HUES64 (cell line): ENCODE measurements around the gene CEP76.
"Not testable (repeated sequence)": the region's sequence is repeated elsewhere in the genome, so short reads cannot be mapped to it uniquely, and the experiment has no call there.

Source experiments
- H3K27ac ChIP-seq: 2 replicates; pipeline ENCODE4 v1.7.0; 2013; ENCODE audit warnings: low read depth, low read length, inconsistent platforms
- H3K27me3 ChIP-seq: 2 replicates; pipeline ENCODE4 v1.6.1; 2013; ENCODE audit warnings: mild to moderate bottlenecking, low read length; ENCODE audit not compliant: insufficient read depth
- H3K36me3 ChIP-seq: 2 replicates; pipeline ENCODE4 v1.6.1; 2013; ENCODE audit warnings: mild to moderate bottlenecking, low read length; ENCODE audit not compliant: insufficient read depth
- H3K4me1 ChIP-seq: 2 replicates; pipeline ENCODE4 v1.6.1; 2013; ENCODE audit warnings: mild to moderate bottlenecking, low read length, moderate library complexity; ENCODE audit not compliant: insufficient read depth
- H3K4me3 ChIP-seq: 2 replicates; pipeline ENCODE4 v1.5.1; 2013; ENCODE audit warnings: mild to moderate bottlenecking, low read length, moderate library complexity
- H3K9ac ChIP-seq: 2 replicates; pipeline ENCODE4 v1.6.1; 2013; ENCODE audit warnings: mild to moderate bottlenecking, low read depth, low read length
- H3K9me3 ChIP-seq: 2 replicates; pipeline ENCODE4 v1.6.1; 2013; ENCODE audit warnings: low read depth, low read length; ENCODE audit not compliant: insufficient read depth
- WGBS: fragments of 150-250, 120-280 bp; methylation state at CpG from one replicate; pipeline ENCODE4 v1.1.7; 2013; ENCODE audit warnings: missing lambda C conversion rate; 5-methylcytosine and 5-hydroxymethylcytosine counted together

CEP76 gene

GRCh38 chr18:12657684-12658425, 44.7 kb downstream of the CEP76 start, which contains the start of gene SPIRE1:
SPIRE1 (minus strand) TSS chr18:12658107; CDS start chr18:12657866, 241 bp downstream.
- H3K36me3 ChIP-seq, result no peaks in the 10 kb centered on the region
- peaks cover 9% of the 10 kb centered on the region for H3K4me1 ChIP-seq
- H3K4me3 ChIP-seq, result peak within 1 kb of the TSS; percentile 66
- H3K9me3 ChIP-seq, result no peaks in the 10 kb centered on the region
- peak within 1 kb of the TSS; percentile 19 for H3K9ac ChIP-seq
- H3K27me3 ChIP-seq, result peaks cover 32% of the 10 kb centered on the region
- H3K27ac ChIP-seq, result no peak within 1 kb of the TSS
- WGBS, result under 1% methylated on average over 112 of the region's 112 CpGs

- H3K9me3 ChIP-seq, result no peaks in the 10 kb centered on the region
- peaks cover 32% of the 10 kb centered on the region for H3K27me3 ChIP-seq
- H3K36me3 ChIP-seq, result no peaks in the 10 kb centered on the region
- H3K4me3 ChIP-seq, result peak overlapping the region; percentile 66
- H3K4me1 ChIP-seq, result peaks cover 17% of the 10 kb centered on the region
- 2% methylated on average over 89 of the region's 89 CpGs for WGBS
- no peak overlapping the region for H3K27ac ChIP-seq
- peak overlapping the region; percentile 19 for H3K9ac ChIP-seq
Observed at GRCh38 chr18:12656938-12657683, 45.4 kb downstream of the CEP76 start.

GRCh38 chr18:12656605-12656937, 46.0 kb downstream of the CEP76 start:
- WGBS, result 40% methylated on average over 3 of the region's 3 CpGs
- Histone ChIP-seq H3K27ac (no peak overlapping the region), H3K27me3 (peaks cover 32% of the 10 kb centered on the region), H3K9ac (peak overlapping the region; percentile 19; the same call in 1 of the 2 replicates), H3K4me1 (peaks cover 22% of the 10 kb centered on the region), H3K4me3 (peak overlapping the region; percentile 66), H3K36me3 (no peaks in the 10 kb centered on the region), H3K9me3 (no peaks in the 10 kb centered on the region)

- H3K27ac ChIP-seq, result no peak overlapping the region
- H3K4me1 ChIP-seq, result peaks cover 23% of the 10 kb centered on the region
- H3K9ac ChIP-seq, result no peak overlapping the region
- H3K4me3 ChIP-seq, result no peak overlapping the region
- H3K9me3 ChIP-seq, result no peaks in the 10 kb centered on the region
- WGBS, result no CpG with 5 or more reads among the region's 1 CpG
- H3K36me3 ChIP-seq, result no peaks in the 10 kb centered on the region
- peaks cover 32% of the 10 kb centered on the region for H3K27me3 ChIP-seq
Observed at GRCh38 chr18:12654971-12655370, 47.6 kb downstream of the CEP76 start.

- Histone ChIP-seq H3K9me3 (no peaks in the 10 kb centered on the region), H3K9ac (no peak overlapping the region), H3K27me3 (peaks cover 23% of the 10 kb centered on the region), H3K27ac (no peak overlapping the region), H3K36me3 (no peaks in the 10 kb centered on the region), H3K4me1 (peaks cover 26% of the 10 kb centered on the region), H3K4me3 (no peak overlapping the region)
- 74% methylated on average over 3 of the region's 3 CpGs for WGBS
Observed at GRCh38 chr18:12652861-12653401, 49.6 kb downstream of the CEP76 start.

GRCh38 chr18:12651651-12652050, 50.9 kb downstream of the CEP76 start:
- peak overlapping the region; percentile 59 for H3K27ac ChIP-seq
- H3K9ac ChIP-seq, result no peak overlapping the region; the same call in 1 of the 2 replicates
- 52% methylated on average over 3 of the region's 4 CpGs for WGBS

GRCh38 chr18:12647773-12648172, 54.8 kb downstream of the CEP76 start:
- Histone ChIP-seq H3K9me3 (no peaks in the 10 kb centered on the region), H3K36me3 (no peaks in the 10 kb centered on the region), H3K27ac (no peak overlapping the region), H3K27me3 (no peaks in the 10 kb centered on the region), H3K9ac (no peak overlapping the region), H3K4me1 (peaks cover 32% of the 10 kb centered on the region), H3K4me3 (no peak overlapping the region)
- WGBS, result 11% methylated on average over 1 of the region's 3 CpGs

More at GRCh38 chr18:12651651-12652050, 50.9 kb downstream of the CEP76 start:
- Histone ChIP-seq H3K36me3 (no peaks in the 10 kb centered on the region), H3K9me3 (no peaks in the 10 kb centered on the region), H3K4me3 (0 out of 2 replicates have a peak overlapping the region, but pooled peaks have one; percentile 12), H3K4me1 (peaks cover 32% of the 10 kb centered on the region), H3K27me3 (peaks cover 15% of the 10 kb centered on the region)

GRCh38 chr18:12645751-12646203, 56.7 kb downstream of the CEP76 start:
- Histone ChIP-seq H3K4me1 (peaks cover 19% of the 10 kb centered on the region), H3K4me3 (no peak overlapping the region), H3K27ac (no peak overlapping the region), H3K9ac (no peak overlapping the region), H3K36me3 (no peaks in the 10 kb centered on the region), H3K27me3 (no peaks in the 10 kb centered on the region), H3K9me3 (no peaks in the 10 kb centered on the region)
- 87% methylated on average over 10 of the region's 10 CpGs for WGBS

- Histone ChIP-seq H3K4me1 (peaks cover 19% of the 10 kb centered on the region), H3K4me3 (no peak overlapping the region), H3K27me3 (no peaks in the 10 kb centered on the region), H3K9ac (no peak overlapping the region), H3K9me3 (no peaks in the 10 kb centered on the region), H3K36me3 (no peaks in the 10 kb centered on the region), H3K27ac (no peak overlapping the region)
Observed at GRCh38 chr18:12645254-12645653, 57.3 kb downstream of the CEP76 start.

GRCh38 chr18:12643756-12644155, 58.8 kb downstream of the CEP76 start:
- H3K27me3 ChIP-seq, H3K4me3 ChIP-seq, H3K9me3 ChIP-seq, H3K36me3 ChIP-seq, H3K9ac ChIP-seq, H3K27ac ChIP-seq: not testable (repeated sequence)
- 90% methylated on average over 5 of the region's 5 CpGs for whole genome bisulfite sequencing
- peaks cover 19% of the 10 kb centered on the region for H3K4me1 ChIP-seq

- WGBS, result 83% methylated on average over 6 of the region's 6 CpGs
- H3K4me1 ChIP-seq, result peaks cover 4% of the 10 kb centered on the region
- no peaks in the 10 kb centered on the region for H3K27me3 ChIP-seq
- H3K27ac ChIP-seq, result no peak overlapping the region
- no peaks in the 10 kb centered on the region for H3K36me3 ChIP-seq
- no peaks in the 10 kb centered on the region for H3K9me3 ChIP-seq
- no peak overlapping the region for H3K9ac ChIP-seq
- no peak overlapping the region for H3K4me3 ChIP-seq
Observed at GRCh38 chr18:12640881-12641200, 61.7 kb downstream of the CEP76 start.
